ENCODE results near the gene SULT1A2. TPM values are rescaled to one million over a fixed set of nuclear protein-coding genes. Genes with fewer than 3 reads are reported as not detected.
"Not testable (repeated sequence)": the region's sequence is repeated elsewhere in the genome, so short reads cannot be mapped to it uniquely, and the experiment has no call there.

Gene SULT1A2
- total RNA-seq, 2 donors from 2014 or later, result 0.61 TPM; not detected in 1

- not testable (repeated sequence) for H3K4me1 Mint-ChIP-seq (ENCODE audit: low read depth in 2 of 2); H3K9me3 Mint-ChIP-seq; H3K27me3 Mint-ChIP-seq; H3K36me3 Mint-ChIP-seq; DNase-seq (ENCODE audit: low spot score); H3K4me3 Mint-ChIP-seq; ATAC-seq
- peak overlapping the region in 1 of 2 donors; percentile 63 for H3K27ac Mint-ChIP-seq
These were observed 18.8 kb upstream of the SULT1A2 start for GRCh38 chr16:28615486-28616223.

GRCh38 chr16:28614561-28614960 lies 17.7 kb upstream of the SULT1A2 start:
- H3K27me3 Mint-ChIP-seq; H3K4me3 Mint-ChIP-seq; DNase-seq (ENCODE audit: low spot score); ATAC-seq; H3K36me3 Mint-ChIP-seq; H3K9me3 Mint-ChIP-seq; H3K27ac Mint-ChIP-seq: not testable (repeated sequence)
- peaks cover 0 to 12% of the 10 kb centered on the region in 2 donors for H3K4me1 Mint-ChIP-seq (ENCODE audit: low read depth in 2 of 2)

- H3K27ac Mint-ChIP-seq; H3K4me3 Mint-ChIP-seq; H3K36me3 Mint-ChIP-seq; DNase-seq (ENCODE audit: low spot score); ATAC-seq; H3K9me3 Mint-ChIP-seq; H3K27me3 Mint-ChIP-seq: not testable (repeated sequence)
- H3K4me1 Mint-ChIP-seq (ENCODE audit: low read depth in 2 of 2), result peaks cover 0 to 12% of the 10 kb centered on the region in 2 donors
These were observed 17.1 kb upstream of the SULT1A2 start for GRCh38 chr16:28613912-28614311.

GRCh38 chr16:28612359-28613280 lies 15.8 kb upstream of the SULT1A2 start:
- DNase-seq (ENCODE audit: low spot score); H3K9me3 Mint-ChIP-seq; H3K27me3 Mint-ChIP-seq; H3K4me3 Mint-ChIP-seq; H3K27ac Mint-ChIP-seq; H3K36me3 Mint-ChIP-seq: not testable (repeated sequence)
- ATAC-seq, result peak; percentile 72 to 90
- peaks cover 0 to 12% of the 10 kb centered on the region in 2 donors for H3K4me1 Mint-ChIP-seq (ENCODE audit: low read depth in 2 of 2)

- DNase-seq (ENCODE audit: low spot score) (no peak), ATAC-seq (no peak)
- Mint-ChIP-seq H3K36me3 (no peaks in the 10 kb centered on the region), H3K9me3 (no peaks in the 10 kb centered on the region), H3K4me1 (ENCODE audit: low read depth in 2 of 2) (peaks cover 0 to 10% of the 10 kb centered on the region in 2 donors), H3K4me3 (no peak overlapping the region), H3K27me3 (no peaks in the 10 kb centered on the region), H3K27ac (peak overlapping the region in 1 of 2 donors; percentile 11)
These were observed 13.8 kb upstream of the SULT1A2 start for GRCh38 chr16:28610595-28611191.

- Mint-ChIP-seq H3K27me3 (no peaks in the 10 kb centered on the region), H3K36me3 (no peaks in the 10 kb centered on the region), H3K4me1 (ENCODE audit: low read depth in 2 of 2) (peaks cover 0 to 8% of the 10 kb centered on the region in 2 donors), H3K9me3 (no peaks in the 10 kb centered on the region), H3K27ac (peak within 1 kb of the TSS in 1 of 2 donors; percentile 62), H3K4me3 (no peak within 1 kb of the TSS)
- DNase-seq (ENCODE audit: low spot score), result no peak
- ATAC-seq, result no peak
These were observed 13.1 kb upstream of the SULT1A2 start, which contains the start of gene SULT1A1 for GRCh38 chr16:28609631-28610594. Gene SULT1A1 (minus strand): TSS chr16:28610044. CDS start chr16:28608855, 1,189 bp downstream.

GRCh38 chr16:28608867-28609596 lies 12.2 kb upstream of the SULT1A2 start:
- not testable (repeated sequence) for H3K27me3 Mint-ChIP-seq; H3K36me3 Mint-ChIP-seq; DNase-seq (ENCODE audit: low spot score); ATAC-seq; H3K9me3 Mint-ChIP-seq; H3K4me1 Mint-ChIP-seq (ENCODE audit: low read depth in 2 of 2); H3K4me3 Mint-ChIP-seq
- H3K27ac Mint-ChIP-seq, result peak overlapping the region in 1 of 2 donors; percentile 62

GRCh38 chr16:28608496-28608808 lies 11.6 kb upstream of the SULT1A2 start:
- not testable (repeated sequence) for H3K9me3 Mint-ChIP-seq; H3K27ac Mint-ChIP-seq; H3K4me3 Mint-ChIP-seq; ATAC-seq; H3K36me3 Mint-ChIP-seq; H3K4me1 Mint-ChIP-seq (ENCODE audit: low read depth in 2 of 2); H3K27me3 Mint-ChIP-seq; DNase-seq (ENCODE audit: low spot score)

- not testable (repeated sequence) for H3K36me3 Mint-ChIP-seq, H3K27ac Mint-ChIP-seq, ATAC-seq
These were observed 11.0 kb upstream of the SULT1A2 start for GRCh38 chr16:28607681-28608495.

GRCh38 chr16:28607116-28607623 lies 10.3 kb upstream of the SULT1A2 start:
- Mint-ChIP-seq H3K4me3 (no peak overlapping the region), H3K4me1 (ENCODE audit: low read depth in 2 of 2) (peaks cover 0 to 8% of the 10 kb centered on the region in 2 donors), H3K27ac (peak overlapping the region in 1 of 2 donors; percentile 46), H3K36me3 (no peaks in the 10 kb centered on the region), H3K27me3 (no peaks in the 10 kb centered on the region), H3K9me3 (no peaks in the 10 kb centered on the region)
- DNase-seq (ENCODE audit: low spot score), result no peak
- ATAC-seq, result no peak

More at GRCh38 chr16:28607681-28608495, 11.0 kb upstream of the SULT1A2 start:
- DNase-seq (ENCODE audit: low spot score); H3K4me3 Mint-ChIP-seq; H3K9me3 Mint-ChIP-seq; H3K4me1 Mint-ChIP-seq (ENCODE audit: low read depth in 2 of 2); H3K27me3 Mint-ChIP-seq: not testable (repeated sequence)

GRCh38 chr16:28606291-28607115 lies 9.7 kb upstream of the SULT1A2 start:
- Mint-ChIP-seq H3K4me1 (ENCODE audit: low read depth in 2 of 2) (peaks cover 0 to 8% of the 10 kb centered on the region in 2 donors), H3K27me3 (no peaks in the 10 kb centered on the region), H3K27ac (peak overlapping the region in 1 of 2 donors; percentile 46), H3K9me3 (no peaks in the 10 kb centered on the region), H3K36me3 (no peaks in the 10 kb centered on the region), H3K4me3 (no peak overlapping the region)
- ATAC-seq (no peak), DNase-seq (ENCODE audit: low spot score) (no peak)

Data from natural killer cell treated with Interleukin-12 subunit alpha and Interleukin-12 subunit beta and Interleukin-15 and Interleukin-18, amount 100 ng/mL, for 72 hours (primary cell).